SK-N-MC (cell line): Measurements from ENCODE around the gene SMYD1.

Experiments used
- EZH2 ChIP-seq: fragments of 200-600 bp; sonication (generic); IDR thresholded peaks from one replicate; pipeline ENCODE4 v1.6.1; 2017; ENCODE audit warnings: antibody characterized with exemption
- POLR2AphosphoS5 ChIP-seq: IDR thresholded peaks from 2 replicates; pipeline ENCODE4 v1.6.1; 2012; ENCODE audit warnings: mild to moderate bottlenecking, low read depth, low read length, borderline replicate concordance

GRCh38 chr2:88139203-88139702 lies 71.6 kb downstream of the SMYD1 start:
- TF ChIP-seq POLR2AphosphoS5 (no peak), EZH2 (no peak)
